Measurements from ENCODE around the gene MTUS2.
A peak's percentile ranks its signal among the peaks of the same experiment; 100 is the strongest.

The MTUS2 gene

DNA sequence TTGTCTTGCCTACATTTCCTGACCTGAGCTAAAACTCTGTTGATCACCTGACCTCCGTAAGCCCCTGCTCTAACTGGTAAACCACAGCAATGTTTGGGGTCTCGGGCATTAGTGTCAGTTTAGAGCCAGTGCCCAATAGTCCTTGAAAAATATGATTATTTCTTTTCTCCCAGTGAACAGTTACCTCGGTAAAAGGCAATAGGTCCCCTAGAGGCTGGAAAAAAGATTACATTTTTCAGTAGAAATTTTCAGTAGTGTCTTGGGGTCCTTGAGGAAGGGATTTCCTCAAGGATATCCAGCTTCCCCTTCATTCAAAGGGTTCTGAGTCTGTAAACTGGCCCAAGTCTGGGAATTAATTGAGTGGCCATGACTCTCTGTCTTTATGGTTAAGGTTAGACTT is 597.9 kb downstream of the MTUS2 start:
- Histone ChIP-seq H3K27ac (ENCODE audit: low read length) (no peak overlapping the region), H3K4me3 (ENCODE audit: low read depth in 1 of 2, low read length in 2 of 2) (no peak overlapping the region), H3K4me1 (ENCODE audit: insufficient read depth, low read length) (no peaks in the 10 kb centered on the region), H3K9me3 (ENCODE audit: insufficient read depth, low read length, severe bottlenecking) (no peaks in the 10 kb centered on the region), H3K79me2 (ENCODE audit: insufficient read depth, low read length) (no peaks in the 10 kb centered on the region), H3K36me3 (ENCODE audit: insufficient read depth, low read length) (no peaks in the 10 kb centered on the region), H3K4me2 (ENCODE audit: insufficient read depth, low read length) (no peak overlapping the region), H3K9ac (ENCODE audit: low read depth, low read length) (no peak overlapping the region), H2AFZ (ENCODE audit: low read depth, low read length) (no peak overlapping the region), H4K20me1 (ENCODE audit: insufficient read depth, low read length) (no peaks in the 10 kb centered on the region), H3K27me3 (ENCODE audit: insufficient read depth, low read length, poor library complexity) (no peaks in the 10 kb centered on the region)
- no peak for ATAC-seq (ENCODE audit: insufficient read depth, low read depth)
- no peak for TF ChIP-seq EZH2 (IDR thresholded peaks at IDR 0.05; ENCODE audit: borderline replicate concordance, low read depth, low read length, severe bottlenecking)
- TF ChIP-seq, protein P1, sequence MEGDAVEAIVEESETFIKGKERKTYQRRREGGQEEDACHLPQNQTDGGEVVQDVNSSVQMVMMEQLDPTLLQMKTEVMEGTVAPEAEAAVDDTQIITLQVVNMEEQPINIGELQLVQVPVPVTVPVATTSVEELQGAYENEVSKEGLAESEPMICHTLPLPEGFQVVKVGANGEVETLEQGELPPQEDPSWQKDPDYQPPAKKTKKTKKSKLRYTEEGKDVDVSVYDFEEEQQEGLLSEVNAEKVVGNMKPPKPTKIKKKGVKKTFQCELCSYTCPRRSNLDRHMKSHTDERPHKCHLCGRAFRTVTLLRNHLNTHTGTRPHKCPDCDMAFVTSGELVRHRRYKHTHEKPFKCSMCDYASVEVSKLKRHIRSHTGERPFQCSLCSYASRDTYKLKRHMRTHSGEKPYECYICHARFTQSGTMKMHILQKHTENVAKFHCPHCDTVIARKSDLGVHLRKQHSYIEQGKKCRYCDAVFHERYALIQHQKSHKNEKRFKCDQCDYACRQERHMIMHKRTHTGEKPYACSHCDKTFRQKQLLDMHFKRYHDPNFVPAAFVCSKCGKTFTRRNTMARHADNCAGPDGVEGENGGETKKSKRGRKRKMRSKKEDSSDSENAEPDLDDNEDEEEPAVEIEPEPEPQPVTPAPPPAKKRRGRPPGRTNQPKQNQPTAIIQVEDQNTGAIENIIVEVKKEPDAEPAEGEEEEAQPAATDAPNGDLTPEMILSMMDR (IDR thresholded peaks at IDR 0.05; ENCODE audit: borderline replicate concordance, extremely low read depth, low read length, poor library complexity, severe bottlenecking): peak; percentile 12
- no peak for DNase-seq

DNA sequence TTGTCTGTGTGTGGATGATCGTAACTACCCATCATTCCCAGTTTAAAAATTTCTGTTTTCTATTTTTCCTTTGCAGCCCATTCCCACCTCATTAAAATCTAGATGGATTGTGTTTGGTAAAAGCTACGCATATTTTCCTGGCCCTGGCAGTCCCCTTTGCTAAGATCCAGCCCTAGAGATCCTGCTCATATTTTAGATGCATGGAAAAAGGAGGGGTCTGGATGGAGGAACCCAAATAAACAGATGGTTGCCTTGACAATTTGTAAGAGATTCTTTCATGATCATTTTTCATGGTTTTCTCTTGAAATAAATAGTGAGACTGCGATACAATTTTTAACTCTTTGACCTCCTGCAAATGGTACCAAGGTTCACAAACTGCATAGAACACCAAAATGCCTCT is 601.0 kb downstream of the MTUS2 start:
- Histone ChIP-seq H4K20me1 (ENCODE audit: insufficient read depth, low read length) (no peaks in the 10 kb centered on the region), H3K4me1 (ENCODE audit: insufficient read depth, low read length) (no peaks in the 10 kb centered on the region), H3K9me3 (ENCODE audit: insufficient read depth, low read length, severe bottlenecking) (no peaks in the 10 kb centered on the region), H3K36me3 (ENCODE audit: insufficient read depth, low read length) (no peaks in the 10 kb centered on the region), H3K27me3 (ENCODE audit: insufficient read depth, low read length, poor library complexity) (no peaks in the 10 kb centered on the region), H3K4me2 (ENCODE audit: insufficient read depth, low read length) (no peak overlapping the region), H2AFZ (ENCODE audit: low read depth, low read length) (no peak overlapping the region), H3K9ac (ENCODE audit: low read depth, low read length) (no peak overlapping the region), H3K79me2 (ENCODE audit: insufficient read depth, low read length) (no peaks in the 10 kb centered on the region), H3K27ac (ENCODE audit: low read length) (no peak overlapping the region), H3K4me3 (ENCODE audit: low read depth in 1 of 2, low read length in 2 of 2) (no peak overlapping the region)
- no peak for DNase-seq
- TF ChIP-seq EZH2 (IDR thresholded peaks at IDR 0.05; ENCODE audit: borderline replicate concordance, low read depth, low read length, severe bottlenecking): no peak
- TF ChIP-seq, protein P1 (IDR thresholded peaks at IDR 0.05; ENCODE audit: borderline replicate concordance, extremely low read depth, low read length, poor library complexity, severe bottlenecking): no peak
- no peak for ATAC-seq (ENCODE audit: insufficient read depth, low read depth)

DNA sequence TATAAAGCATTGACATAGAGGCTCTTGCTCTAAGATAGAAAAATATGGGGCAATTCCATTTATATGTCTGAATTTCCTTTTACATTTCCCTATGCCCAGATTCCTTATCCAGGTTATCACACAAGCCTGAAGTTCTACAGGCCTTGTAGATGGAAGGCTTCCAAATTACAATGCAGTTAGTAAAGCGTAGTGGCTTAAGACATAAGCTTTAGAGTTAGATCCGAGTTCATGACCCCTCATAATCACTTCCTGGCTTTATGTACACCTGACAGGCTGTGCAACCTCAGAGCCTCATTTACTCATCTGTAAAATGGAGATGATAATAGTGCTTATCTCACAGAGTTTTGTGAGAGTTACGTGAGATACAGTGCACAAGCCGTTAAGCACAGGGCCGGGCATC is 601.9 kb downstream of the MTUS2 start:
- no peaks in the 10 kb centered on the region for H3K36me3 ChIP-seq (ENCODE audit: insufficient read depth, low read length)
- no peaks in the 10 kb centered on the region for H3K27me3 ChIP-seq (ENCODE audit: insufficient read depth, low read length, poor library complexity)
- 0 out of 2 replicates have a peak, but pooled peaks cover 4% of the 10 kb centered on the region for H4K20me1 ChIP-seq (ENCODE audit: insufficient read depth, low read length)
- no peak overlapping the region for H3K4me2 ChIP-seq (ENCODE audit: insufficient read depth, low read length)
- no peak for DNase-seq
- H3K4me3 ChIP-seq (ENCODE audit: low read depth in 1 of 2, low read length in 2 of 2): no peak overlapping the region
- no peak overlapping the region for H3K9ac ChIP-seq (ENCODE audit: low read depth, low read length)
- H3K27ac ChIP-seq (ENCODE audit: low read length): no peak overlapping the region
- no peak overlapping the region for H2AFZ ChIP-seq (ENCODE audit: low read depth, low read length)
- no peak for ATAC-seq (ENCODE audit: insufficient read depth, low read depth)
- H3K4me1 ChIP-seq (ENCODE audit: insufficient read depth, low read length): no peaks in the 10 kb centered on the region
- H3K9me3 ChIP-seq (ENCODE audit: insufficient read depth, low read length, severe bottlenecking): no peaks in the 10 kb centered on the region
- no peak for TF ChIP-seq EZH2 (IDR thresholded peaks at IDR 0.05; ENCODE audit: borderline replicate concordance, low read depth, low read length, severe bottlenecking)
- TF ChIP-seq, protein P1 (IDR thresholded peaks at IDR 0.05; ENCODE audit: borderline replicate concordance, extremely low read depth, low read length, poor library complexity, severe bottlenecking): no peak
- H3K79me2 ChIP-seq (ENCODE audit: insufficient read depth, low read length): no peaks in the 10 kb centered on the region

DNA sequence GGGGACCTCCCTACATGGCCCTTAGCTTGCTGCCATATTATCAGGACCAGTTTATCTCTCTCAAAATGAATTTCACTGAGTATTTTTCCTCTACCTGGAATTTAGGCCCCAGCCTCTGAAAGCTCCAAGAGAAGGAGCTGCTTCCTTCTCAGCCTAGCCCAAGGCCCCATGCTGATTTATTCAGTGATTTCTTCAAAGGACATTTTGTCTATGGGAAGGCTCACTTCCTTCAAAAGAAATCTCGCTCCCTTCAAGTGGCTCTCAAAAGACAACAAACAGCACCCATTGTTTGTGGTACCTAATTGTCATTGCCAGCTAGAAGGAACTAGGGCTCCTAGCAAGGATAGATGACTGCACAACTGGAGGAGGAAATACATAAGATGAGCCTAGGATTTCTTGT is 602.9 kb downstream of the MTUS2 start:
- Histone ChIP-seq H2AFZ (ENCODE audit: low read depth, low read length) (no peak overlapping the region), H3K9ac (ENCODE audit: low read depth, low read length) (no peak overlapping the region)
- TF ChIP-seq, protein P1 (IDR thresholded peaks at IDR 0.05; ENCODE audit: borderline replicate concordance, extremely low read depth, low read length, poor library complexity, severe bottlenecking): no peak
- TF ChIP-seq EZH2 (IDR thresholded peaks at IDR 0.05; ENCODE audit: borderline replicate concordance, low read depth, low read length, severe bottlenecking): no peak

More for the DNA sequence above, 602.9 kb downstream of the MTUS2 start:
- ATAC-seq (ENCODE audit: insufficient read depth, low read depth) (no peak), DNase-seq (no peak)
- Histone ChIP-seq H3K9me3 (ENCODE audit: insufficient read depth, low read length, severe bottlenecking) (no peaks in the 10 kb centered on the region), H3K4me1 (ENCODE audit: insufficient read depth, low read length) (no peaks in the 10 kb centered on the region), H4K20me1 (ENCODE audit: insufficient read depth, low read length) (0 out of 2 replicates have a peak, but pooled peaks cover 4% of the 10 kb centered on the region), H3K27me3 (ENCODE audit: insufficient read depth, low read length, poor library complexity) (no peaks in the 10 kb centered on the region), H3K4me2 (ENCODE audit: insufficient read depth, low read length) (no peak overlapping the region), H3K79me2 (ENCODE audit: insufficient read depth, low read length) (no peaks in the 10 kb centered on the region), H3K27ac (ENCODE audit: low read length) (no peak overlapping the region), H3K36me3 (ENCODE audit: insufficient read depth, low read length) (no peaks in the 10 kb centered on the region), H3K4me3 (ENCODE audit: low read depth in 1 of 2, low read length in 2 of 2) (no peak overlapping the region)

All from DND-41 (cell line).